LHCN-M2 (cell line): ENCODE results near the gene PIWIL4. TPM values are rescaled to one million over a fixed set of nuclear protein-coding genes. Genes with fewer than 3 reads are reported as not detected.
"Not testable (repeated sequence)": the region's sequence is repeated elsewhere in the genome, so short reads cannot be mapped to it uniquely, and the experiment has no call there.

Experiments used
- DNase-seq: peaks from one replicate; pipeline ENCODE4 v3.0.0-alpha.2; 2012; ENCODE audit warnings: low read depth
- total RNA-seq: library from RNA; depleted of rRNA; stranded (reverse); fragments of >200 nt; gene quantifications from 2 replicates; pipeline ENCODE4 v1.2.3, GENCODE V29; 2014

The PIWIL4 gene
- total RNA-seq, 1 experiment from 2014 or later, result 0.52 TPM

DNA sequence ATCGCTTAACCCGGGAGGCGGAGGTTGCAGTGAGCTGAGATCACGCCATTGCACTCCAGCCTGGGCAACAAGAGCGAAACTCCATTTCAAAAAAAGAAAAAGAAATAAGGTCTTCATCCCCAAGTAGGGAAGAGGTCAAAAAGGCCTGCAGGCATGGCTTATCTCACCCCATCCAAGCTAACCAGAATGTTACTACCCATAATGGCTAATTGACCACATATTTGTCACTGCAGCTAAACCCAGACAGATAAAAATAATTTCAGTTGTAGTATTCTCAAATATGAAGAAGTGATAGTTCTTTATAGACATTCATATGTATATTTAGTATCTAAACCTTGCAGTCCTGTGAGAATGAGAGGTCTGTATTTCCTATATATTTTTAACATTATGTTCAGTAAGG lies 17.8 kb downstream of the PIWIL4 start:
- DNase-seq, result no peak

DNA sequence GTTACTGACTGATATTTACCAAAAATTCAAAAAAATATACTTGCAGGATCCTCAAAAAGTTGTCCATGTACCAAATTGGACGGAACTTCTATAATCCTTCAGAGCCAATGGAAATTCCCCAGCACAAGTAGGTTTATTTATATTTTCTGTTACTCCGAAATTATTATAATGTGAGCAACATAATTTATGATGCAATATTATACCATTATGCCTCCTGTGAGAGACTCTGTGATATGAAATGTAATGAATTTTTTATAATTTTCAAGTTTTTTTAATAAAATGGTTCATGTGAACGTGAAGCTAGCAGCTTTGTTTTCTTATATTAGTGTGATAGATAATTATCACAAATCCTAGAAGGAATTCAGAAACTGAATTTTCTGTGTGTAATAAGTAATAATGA lies 18.2 kb downstream of the PIWIL4 start:
- DNase-seq, result no peak

DNA sequence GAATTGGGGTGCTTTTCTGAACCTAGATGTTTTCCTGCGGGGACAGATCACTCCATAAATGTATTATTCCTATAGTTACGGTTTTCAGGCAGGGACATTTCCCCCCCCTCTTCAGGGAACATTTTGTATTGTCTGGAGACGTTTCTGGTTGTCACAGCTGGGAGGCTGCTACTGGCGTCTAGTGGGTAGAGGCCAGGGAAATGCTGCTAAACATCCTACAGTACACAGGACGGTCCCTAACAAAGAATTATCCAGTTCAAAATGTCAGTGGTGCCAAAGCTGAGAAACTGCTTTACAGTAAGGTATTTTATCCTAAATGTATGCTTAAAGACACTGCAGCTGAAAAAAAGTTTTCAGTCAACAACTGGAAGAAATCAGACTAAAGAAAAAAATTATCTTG lies 19.4 kb downstream of the PIWIL4 start:
- no peak for DNase-seq

DNA sequence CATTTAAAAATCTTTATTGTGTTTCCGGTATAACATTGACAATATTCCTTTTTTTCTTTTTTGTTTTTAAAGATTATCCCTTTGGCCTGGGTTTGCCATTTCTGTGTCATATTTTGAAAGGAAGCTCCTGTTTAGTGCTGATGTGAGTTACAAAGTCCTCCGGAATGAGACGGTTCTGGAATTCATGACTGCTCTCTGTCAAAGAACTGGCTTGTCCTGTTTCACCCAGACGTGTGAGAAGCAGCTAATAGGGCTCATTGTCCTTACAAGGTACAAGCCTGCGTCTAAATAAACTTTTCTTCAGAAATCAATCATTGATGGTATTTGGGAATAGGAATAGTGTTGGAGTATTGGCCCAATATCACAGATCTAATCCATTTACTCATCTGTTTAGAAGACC lies 19.8 kb downstream of the PIWIL4 start:
- DNase-seq, result no peak

DNA sequence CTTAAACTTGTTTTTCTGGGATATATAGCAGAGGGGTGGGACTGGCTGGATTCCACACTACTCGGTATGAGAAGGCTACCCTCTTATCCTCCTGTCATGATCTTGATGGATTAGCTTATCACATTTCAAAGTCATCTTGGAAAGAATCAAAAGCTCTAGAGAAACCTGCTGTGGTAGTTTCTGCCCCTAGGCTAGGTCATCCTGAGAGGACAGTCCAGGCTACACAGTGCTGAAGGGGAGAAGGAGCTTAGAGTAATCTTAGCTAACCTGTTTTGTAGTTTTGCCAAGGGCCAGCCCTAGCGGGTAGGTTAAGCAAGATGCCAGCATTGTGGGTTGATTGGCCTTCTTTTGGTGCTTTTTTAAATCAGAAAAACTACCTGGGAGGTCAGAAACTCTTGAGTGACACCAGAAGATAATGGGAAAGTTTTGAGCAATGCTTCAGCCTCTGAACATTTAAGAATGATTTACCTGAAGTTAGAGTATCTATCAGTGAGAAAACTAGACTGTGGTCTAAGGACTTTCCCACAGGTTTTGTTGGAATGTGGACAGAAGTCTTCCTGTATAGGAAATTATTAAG lies 21.3 kb downstream of the PIWIL4 start:
- no peak for DNase-seq

DNA sequence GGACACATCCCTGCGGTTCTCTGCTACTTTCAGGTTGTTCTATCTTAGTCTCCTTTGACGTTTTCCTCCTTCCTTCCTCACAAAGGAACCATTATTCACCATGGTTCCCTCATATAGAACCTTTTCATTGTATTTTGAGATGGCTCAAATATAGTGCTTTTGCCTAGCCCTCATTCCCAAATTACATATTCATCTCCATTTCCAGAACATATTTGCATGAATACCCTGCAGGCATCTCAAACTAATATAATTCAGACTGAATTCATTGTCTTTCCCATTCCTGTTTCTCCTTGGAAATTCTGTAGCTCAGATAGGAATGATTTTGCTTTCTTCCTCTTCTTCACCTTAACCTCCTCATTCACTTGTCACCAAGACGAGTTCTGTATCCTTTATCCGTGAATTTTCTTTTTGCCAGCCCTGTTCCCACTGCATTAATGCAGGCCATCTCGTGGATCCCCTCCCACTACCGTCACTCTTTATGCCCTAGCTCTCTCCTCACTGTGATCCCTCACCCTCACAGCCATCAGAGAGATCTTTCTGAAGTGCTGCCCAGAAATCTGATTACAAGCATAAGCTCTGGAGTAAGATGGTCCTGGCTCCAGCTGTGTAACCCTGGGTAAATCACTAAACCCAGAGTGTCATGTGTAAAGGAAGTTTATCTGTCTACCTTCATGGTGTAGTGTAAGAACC lies 23.3 kb downstream of the PIWIL4 start:
- DNase-seq, result no peak

DNA sequence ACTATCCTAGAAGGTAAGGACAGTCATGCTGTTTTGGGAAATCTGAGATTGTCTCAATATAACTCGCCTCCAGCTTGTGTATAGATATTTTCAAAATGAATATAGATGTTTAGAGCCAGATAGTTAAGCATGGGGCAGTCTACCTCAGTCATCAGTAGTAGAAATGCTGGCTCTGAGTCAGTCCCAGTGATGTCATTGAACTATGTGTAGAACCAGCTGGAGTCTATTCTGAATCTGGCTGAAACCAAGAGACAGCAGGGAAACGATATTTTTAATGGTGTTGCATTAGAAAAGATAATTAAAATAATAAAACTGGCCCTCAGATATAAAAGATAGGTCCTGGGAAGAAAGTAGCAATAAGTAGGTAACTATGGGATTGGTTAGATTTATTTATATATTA lies 25.9 kb downstream of the PIWIL4 start:
- DNase-seq, result peak; percentile 12

DNA sequence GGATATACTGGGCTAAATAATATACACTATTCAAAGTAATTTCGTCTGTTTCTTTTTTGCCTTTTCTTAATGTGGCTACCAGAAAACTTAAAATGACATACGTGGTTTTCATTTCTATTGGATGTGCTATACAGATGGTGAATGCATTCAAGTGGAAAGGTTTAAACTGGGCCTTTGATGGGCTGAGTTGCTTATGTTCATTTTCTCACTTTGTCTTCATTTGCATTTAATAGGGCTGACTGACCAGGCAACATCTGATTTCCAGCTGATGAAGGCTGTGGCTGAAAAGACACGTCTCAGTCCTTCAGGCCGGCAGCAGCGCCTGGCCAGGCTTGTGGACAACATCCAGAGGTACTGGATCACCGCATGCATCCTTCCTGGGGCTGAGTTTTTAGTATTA lies 27.9 kb downstream of the PIWIL4 start:
- no peak for DNase-seq

DNA sequence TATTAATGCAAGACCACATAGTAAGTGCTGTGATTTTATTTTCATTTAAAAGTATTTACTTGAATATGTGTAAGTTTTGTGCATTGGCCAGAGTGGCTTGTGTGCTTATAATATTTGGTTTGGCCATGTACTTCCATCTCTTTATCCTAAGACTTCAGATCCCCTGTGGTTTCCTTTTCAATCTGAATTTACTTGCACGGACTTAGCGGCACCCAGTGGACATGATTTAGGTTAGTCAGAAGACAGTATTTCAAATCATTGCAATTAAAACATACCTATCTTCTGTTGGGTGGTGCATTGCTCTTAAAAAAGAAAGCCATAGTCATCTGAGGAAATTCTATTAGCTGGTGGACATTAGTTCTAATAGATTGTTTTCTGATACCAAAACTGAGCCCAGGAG lies 30.7 kb downstream of the PIWIL4 start:
- DNase-seq, result no peak

DNA sequence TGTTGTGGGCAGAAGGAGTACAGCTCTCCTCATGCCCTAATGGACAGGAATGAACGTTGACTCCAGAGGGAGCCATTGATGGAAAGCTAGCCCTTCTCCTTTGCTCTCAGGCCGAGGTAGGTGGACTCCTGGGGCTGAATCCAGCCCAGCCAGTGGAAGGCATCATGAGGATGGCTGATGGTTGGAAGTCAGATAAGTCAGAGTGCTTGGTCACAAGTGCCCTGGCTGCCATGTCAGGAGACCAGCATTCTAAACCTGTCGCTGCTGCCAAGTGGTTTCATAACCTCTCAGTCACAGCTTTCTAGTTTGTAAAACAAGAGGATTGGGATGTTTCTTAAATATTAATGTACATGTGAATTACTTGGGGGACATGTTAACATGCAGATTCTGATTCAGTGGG lies 32.3 kb downstream of the PIWIL4 start:
- no peak for DNase-seq

DNA sequence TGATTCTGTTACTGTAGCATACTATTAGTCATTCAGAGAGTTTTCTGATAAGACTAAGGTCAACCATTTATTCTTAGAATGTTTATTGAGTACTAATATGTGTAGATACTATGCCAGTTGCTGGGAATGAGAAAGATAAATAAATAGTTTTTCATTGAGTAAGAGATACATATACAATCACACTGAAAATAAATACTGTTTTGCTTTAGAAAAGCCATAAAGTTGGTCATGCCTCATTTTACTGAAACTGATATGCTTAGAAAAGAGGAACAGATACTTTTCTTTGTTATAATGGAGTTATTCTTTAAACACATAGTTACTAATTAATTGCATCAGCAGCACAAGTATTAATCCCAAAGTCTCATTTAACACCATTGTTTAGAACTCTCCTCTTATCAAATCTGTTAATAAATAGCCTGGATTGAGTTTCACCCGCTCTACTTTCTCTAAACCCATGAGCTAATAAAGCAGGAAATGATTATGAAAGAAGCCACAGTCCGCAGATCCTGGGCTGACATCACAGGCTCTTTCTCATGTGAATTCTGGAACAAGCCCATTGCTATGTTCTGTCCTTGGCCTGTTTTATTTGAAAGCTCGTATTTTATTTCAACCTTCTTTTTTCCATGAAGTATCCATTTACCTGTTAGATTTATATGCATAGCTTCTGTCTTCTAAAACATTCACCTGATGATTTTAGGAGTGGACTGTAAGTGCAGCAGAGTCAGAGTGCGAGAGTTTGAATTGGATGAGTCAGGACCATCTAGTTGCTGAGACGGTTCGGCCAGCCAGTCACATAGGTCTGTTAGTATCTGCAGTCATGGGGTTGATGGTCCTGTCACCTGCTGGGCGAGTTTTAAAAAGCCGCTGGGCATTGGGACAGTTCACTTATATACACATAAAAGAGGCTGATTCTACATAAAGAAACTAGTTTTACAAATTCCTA lies 35.5 kb downstream of the PIWIL4 start:
- DNase-seq, result peak; percentile 56

DNA sequence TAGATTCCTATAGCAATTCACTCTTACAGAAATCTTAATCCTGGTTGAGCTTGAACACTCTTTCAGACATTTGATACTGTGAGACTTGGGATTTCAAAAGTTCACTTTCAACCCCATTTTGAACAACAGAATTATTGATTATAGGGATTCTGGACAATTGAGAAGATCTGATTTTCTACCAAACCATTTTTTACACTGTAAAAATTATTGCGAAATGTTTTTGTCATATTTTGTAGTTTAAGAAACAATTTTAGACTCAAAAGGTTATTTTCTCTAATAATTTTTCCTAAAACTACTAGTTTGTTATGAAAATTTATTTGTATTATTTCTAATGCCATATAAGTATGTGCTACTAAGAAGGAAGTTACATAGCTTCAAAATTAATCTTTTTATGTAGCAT lies 36.4 kb downstream of the PIWIL4 start:
- DNase-seq, result no peak

DNA sequence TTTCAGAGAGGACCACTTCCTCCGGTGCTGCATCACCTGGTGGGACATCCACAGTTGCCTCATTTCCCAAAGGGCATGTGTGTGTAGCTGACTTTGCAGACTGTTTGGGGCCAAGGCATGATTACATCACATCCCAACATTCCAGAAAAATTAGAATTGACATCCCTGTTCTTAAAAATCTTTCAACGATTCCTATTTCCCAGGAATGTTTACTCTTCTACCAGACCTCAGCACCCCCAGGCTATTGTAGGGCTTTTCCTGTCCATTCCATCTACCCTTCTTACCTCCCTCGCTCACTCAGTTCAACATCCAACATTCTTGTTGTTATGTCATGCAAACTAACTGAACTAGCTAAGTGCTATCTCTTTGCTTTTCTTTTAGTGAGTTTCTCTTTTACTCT lies 37.3 kb downstream of the PIWIL4 start:
- no peak for DNase-seq

DNA sequence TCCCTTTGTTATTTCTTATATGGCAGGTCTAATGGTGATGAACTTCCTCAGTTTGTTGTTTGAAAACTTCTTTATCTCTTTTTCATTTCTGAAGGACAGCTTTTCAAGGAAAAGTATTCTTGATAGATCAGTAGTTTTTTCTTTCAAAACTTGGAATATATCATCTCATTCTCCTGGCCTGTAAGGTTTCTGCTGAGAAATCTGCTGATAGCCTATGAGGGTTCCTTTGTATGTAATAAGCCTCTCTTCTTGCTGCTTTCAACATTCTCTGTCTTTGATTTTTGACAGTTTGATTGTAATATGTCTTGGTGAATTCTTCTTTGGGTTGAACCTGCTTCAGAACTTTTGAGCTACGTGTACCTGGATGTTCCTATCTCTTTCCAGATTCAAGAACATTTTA lies 46.0 kb downstream of the PIWIL4 start:
- no peak for DNase-seq

DNA sequence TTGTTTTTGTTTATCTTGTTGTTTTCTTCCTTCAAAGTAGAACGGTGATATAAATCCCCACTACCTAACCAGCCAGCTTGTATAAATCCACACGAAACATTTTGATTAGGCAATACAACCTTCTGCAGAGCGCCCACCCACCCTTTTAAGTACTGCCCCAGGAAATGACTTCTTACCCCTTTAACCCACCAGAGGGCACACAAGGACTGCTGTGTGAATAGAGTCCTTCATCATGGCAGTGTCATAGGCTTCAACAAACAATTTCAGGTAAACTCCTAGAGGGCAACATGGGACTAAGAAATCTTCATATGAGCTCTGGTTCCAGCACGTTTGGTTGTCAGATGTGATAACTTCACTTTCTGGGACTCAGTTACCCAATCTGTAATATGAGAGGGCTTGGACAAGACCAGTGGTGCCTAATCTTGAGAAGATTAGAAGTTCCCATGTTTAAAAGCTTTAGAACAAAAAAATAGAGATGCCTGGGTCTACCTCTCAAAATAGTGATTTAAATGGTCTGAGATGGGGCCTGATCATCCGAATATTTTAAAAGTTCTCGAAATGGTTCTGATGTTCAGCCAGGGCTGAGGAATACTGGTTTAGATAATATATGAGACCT lies 56.1 kb downstream of the PIWIL4 start:
- DNase-seq, result peak; percentile 72

DNA sequence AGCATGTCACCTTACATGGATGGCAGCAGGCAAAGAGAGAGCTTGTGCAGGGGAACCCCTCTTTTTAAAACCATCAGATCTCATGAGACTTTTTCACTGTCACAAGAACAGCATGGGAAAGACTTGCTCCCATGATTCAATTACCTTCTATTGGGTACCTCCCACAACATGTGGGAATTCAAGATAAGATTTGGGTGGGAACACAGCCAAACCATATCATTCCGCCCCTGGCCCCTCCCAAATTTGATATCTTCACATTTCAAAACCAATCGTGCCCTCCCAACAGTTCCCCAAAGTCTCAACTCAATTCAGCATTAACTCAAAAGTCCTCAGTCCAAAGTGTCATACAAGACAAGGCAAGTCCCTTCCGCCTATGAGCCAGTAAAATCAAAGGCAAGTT lies 58.3 kb downstream of the PIWIL4 start:
- DNase-seq, result not testable (repeated sequence)

DNA sequence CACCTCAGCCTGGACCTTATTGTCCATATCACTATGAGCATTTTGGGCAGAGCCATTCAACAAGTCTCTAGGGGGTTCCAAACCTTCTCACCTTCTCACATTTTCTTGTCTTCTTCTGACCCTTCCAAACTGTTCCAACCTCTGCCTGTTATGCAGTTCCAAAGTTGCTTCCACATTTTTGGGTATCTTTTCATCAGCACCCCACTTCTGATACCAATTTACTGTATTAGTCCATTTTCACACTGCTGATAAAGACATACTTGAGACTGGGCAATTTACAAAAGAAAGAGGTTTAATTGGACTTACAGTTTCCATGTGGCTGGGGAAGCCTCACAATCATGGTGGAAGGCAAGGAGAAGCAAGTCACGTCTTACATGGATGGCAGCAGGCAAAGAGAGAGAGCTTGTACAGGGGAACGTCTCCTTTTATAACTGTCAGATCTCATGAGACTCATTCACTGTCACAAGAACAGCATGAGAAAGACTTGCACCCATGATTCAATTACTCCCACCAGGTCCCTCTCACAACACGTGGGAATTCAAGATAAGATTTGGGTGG lies 59.9 kb downstream of the PIWIL4 start:
- not testable (repeated sequence) for DNase-seq

DNA sequence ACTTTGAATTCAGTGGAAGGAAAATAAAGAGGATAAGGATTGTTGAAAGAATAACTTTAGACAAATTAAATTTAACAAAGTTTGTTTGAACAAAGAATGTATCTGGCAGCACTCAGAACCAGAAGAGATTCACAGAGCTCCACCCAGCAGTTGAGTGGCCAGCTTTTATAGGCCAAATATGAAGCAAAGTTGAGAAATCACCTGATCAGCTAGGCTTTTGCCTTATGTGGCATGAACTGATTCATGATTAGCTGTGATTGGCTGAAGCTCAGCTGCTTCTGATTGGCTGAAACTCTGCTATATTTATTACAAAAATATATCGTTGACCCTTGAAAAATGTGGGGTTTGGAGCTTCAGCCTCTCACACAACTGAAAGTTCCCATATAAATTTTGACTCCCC lies 62.6 kb downstream of the PIWIL4 start:
- DNase-seq, result peak; percentile 6

DNA sequence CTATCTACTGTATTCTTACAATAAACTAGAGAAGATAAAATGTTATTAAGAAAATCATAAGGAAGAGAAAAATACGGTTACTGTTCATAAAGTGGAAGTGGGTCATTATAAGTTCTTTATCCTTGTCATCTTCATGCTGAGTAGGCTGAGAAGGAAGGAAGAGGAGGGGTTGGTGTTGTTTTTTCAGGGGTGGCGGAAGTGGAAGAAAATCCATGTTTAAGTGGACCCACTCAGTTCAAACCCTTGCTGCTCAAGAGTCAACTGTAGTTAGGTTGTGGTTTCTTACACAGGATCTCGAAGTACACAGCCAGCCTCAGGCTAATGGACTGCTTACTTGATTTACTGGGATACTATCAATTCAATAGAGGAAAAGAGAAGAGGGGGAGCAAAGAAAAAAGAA lies 63.1 kb downstream of the PIWIL4 start:
- DNase-seq, result no peak

DNA sequence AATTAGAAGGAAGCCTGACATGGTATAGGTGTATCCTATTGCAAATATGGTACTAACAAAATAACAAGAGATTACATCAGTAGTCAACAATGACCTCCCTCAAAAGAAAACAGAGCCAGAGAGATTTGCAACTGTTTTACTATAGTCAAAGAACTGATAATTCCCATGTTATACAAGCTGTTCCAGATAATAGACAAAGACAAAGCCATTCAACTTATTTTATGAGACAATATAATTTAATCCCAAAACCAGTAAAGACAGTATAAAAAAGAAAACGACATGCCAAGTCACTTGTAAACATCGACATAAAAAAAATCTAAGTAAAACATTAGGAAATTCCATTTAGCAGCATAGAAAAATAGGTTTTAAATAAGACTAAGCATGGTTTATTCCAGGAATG lies 65.2 kb downstream of the PIWIL4 start:
- DNase-seq, result no peak

DNA sequence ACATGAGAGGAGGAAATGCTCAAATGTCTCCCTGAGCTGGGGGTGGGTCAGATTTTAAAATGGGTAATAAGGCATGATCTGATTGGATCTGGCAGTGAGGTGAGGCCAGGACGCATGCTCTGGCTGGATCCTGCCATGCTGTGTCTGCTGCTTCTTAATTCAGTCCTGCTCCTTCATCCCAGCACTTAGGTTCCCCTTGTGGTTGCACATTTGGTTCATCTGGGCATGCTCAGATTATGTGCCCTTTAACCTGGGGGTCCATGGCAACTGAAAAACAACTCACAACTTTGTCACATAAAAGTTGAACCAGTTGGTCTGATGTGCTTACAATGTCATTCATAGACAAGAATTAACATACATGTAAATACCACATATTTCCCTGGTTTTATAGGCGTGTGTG lies 67.9 kb downstream of the PIWIL4 start:
- DNase-seq, result no peak

DNA sequence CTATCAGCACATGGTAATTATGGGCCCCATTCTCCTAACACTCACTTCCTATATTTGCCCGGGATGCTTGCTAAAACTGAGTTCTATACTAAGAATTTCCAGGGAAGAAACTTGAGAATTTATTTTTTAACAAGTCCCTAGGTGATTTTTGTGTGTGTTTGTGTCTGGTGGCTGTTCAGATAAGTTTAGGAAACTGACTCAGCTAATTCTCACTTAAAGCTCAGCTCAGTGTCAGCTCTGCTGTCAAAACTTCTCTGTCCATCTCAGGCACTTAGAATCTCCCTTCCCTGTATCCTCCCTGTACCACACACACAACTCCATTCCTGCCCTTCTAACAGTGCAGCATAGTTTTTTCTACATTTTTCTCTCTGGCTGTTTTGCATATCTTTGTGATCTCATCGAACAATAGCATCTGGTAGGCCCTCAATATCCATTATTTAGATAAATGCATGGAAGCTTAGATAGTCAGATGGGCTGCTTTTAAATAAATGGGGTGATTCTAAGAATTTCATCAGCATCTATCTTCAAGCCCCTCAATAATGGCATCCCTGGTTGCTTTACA lies 69.3 kb downstream of the PIWIL4 start:
- no peak for DNase-seq
